B cell (primary cell): ENCODE results near the gene PRELID2. TPM values are rescaled to one million over a fixed set of nuclear protein-coding genes. Genes with fewer than 3 reads are reported as not detected.

ENCODE experiments used
- ATAC-seq: fragments of 200-7000 bp; cut with Tn5 transposase; one replicate; pipeline ENCODE4 v1.10.0; 2021; ENCODE audit warnings: low read depth, mild to moderate bottlenecking, moderate number of reproducible peaks, moderate library complexity
- CTCF ChIA-PET: fragments of 350-600 bp; sonication (Branson Sonifier 250); formaldehyde crosslinking; loops from one replicate; lab custom pipeline; 2021; ENCODE audit warnings: antibody characterized with exemption, inconsistent platforms; lab: Charles Lee
- POLR2A ChIA-PET: fragments of 350-600 bp; sonication (Branson Sonifier 250); formaldehyde crosslinking; loops from one replicate; lab custom pipeline; 2021; ENCODE audit warnings: antibody characterized with exemption; lab: Charles Lee
- DNase-seq: peaks from one replicate; pipeline ENCODE4 v3.0.0; 2013
- H2AFZ ChIP-seq: 2 replicates; pipeline ENCODE4 v1.6.1; 2012; ENCODE audit warnings: mild to moderate bottlenecking, low read depth, low read length; ENCODE audit not compliant: insufficient read depth, poor library complexity, severe bottlenecking
- H3K27ac ChIP-seq, 2 donors: 1 replicate in 1 of 2; 2 replicates in 1 of 2; pipeline ENCODE4 v1.5.1; 2012 to 2013; ENCODE audit warnings: low read length in 2 of 2, mild to moderate bottlenecking in 2 of 2, moderate library complexity in 1 of 2
- H3K27me3 ChIP-seq, 4 experiments: fragments of 200-600 bp in 1 of 4; sonication (generic) in 1 of 4; replicated peaks in 1 of 4; 1 replicate in 2 of 4; 2 replicates in 2 of 4; pipeline versions ENCODE4 v1.6.1 to v1.7.0; 2013 to 2016; ENCODE audit warnings: low read length in 3 of 4, mild to moderate bottlenecking in 2 of 4, mixed read lengths in 1 of 4, moderate library complexity in 1 of 4; ENCODE audit not compliant: insufficient read depth in 4 of 4, control insufficient read depth in 3 of 4; ENCODE audit errors: control extremely low read depth in 1 of 4
- H3K36me3 ChIP-seq, 2 experiments: replicated peaks in 1 of 2; 1 replicate in 1 of 2; 2 replicates in 1 of 2; pipeline versions ENCODE4 v1.6.1 to v1.7.1; 2013; ENCODE audit warnings: low read length in 1 of 2; ENCODE audit not compliant: insufficient read depth in 2 of 2, control insufficient read depth in 1 of 2; ENCODE audit errors: control extremely low read depth in 1 of 2, extremely low read depth in 1 of 2
- H3K4me1 ChIP-seq, 2 donors: fragments of 200-600 bp in 1 of 2; sonication (generic) in 1 of 2; 1 replicate in 1 of 2; 2 replicates in 1 of 2; pipeline versions ENCODE4 v1.5.1 to v1.6.1; 2013 to 2017; ENCODE audit warnings: low read length in 2 of 2; ENCODE audit not compliant: control insufficient read depth in 2 of 2, insufficient read depth in 2 of 2
- H3K4me2 ChIP-seq: replicated peaks from 2 replicates; pipeline ENCODE3; 2012; ENCODE audit warnings: mild to moderate bottlenecking, low read depth, low read length; ENCODE audit not compliant: poor library complexity, severe bottlenecking
- H3K4me3 ChIP-seq, 5 experiments: fragments of 200-600 bp in 1 of 5; sonication (generic) in 1 of 5; 1 replicate in 3 of 5; 2 replicates in 2 of 5; pipeline versions ENCODE4 v1.5.1 to v1.7.0; 2011 to 2016; ENCODE audit warnings: low read length in 4 of 5, mild to moderate bottlenecking in 4 of 5, low read depth in 2 of 5, control low read depth in 1 of 5, moderate library complexity in 1 of 5; ENCODE audit not compliant: insufficient read depth in 1 of 5; ENCODE audit errors: control extremely low read depth in 1 of 5, extremely low read depth in 1 of 5
- H3K79me2 ChIP-seq: fragments of 200-600 bp; sonication (generic); one replicate; pipeline ENCODE4 v1.6.0; 2016; ENCODE audit warnings: low read length; ENCODE audit not compliant: control insufficient read depth, insufficient read depth
- H3K9ac ChIP-seq: fragments of 200-600 bp; sonication (generic); 2 replicates; pipeline ENCODE4 v1.6.1; 2017; ENCODE audit warnings: mild to moderate bottlenecking, low read length, moderate library complexity
- H3K9me3 ChIP-seq, 3 donors: one replicate each; pipeline versions ENCODE4 v1.6.1 to v1.7.1; 2013; ENCODE audit warnings: low read length in 2 of 3; ENCODE audit not compliant: control insufficient read depth in 2 of 3, insufficient read depth in 1 of 3; ENCODE audit errors: control extremely low read depth in 1 of 3
- H4K20me1 ChIP-seq: 2 replicates; pipeline ENCODE4 v1.6.0; 2012; ENCODE audit warnings: mild to moderate bottlenecking, low read length; ENCODE audit not compliant: insufficient read depth, control insufficient read depth, poor library complexity, severe bottlenecking
- H3K27ac Mint-ChIP-seq: one replicate; pipeline ENCODE4 v1.8.0; 2021; ENCODE audit warnings: mixed read lengths
- H3K27me3 Mint-ChIP-seq: one replicate; pipeline ENCODE4 v1.8.0; 2021; ENCODE audit warnings: mixed read lengths
- H3K4me1 Mint-ChIP-seq: one replicate; pipeline ENCODE4 v1.8.0; 2021; ENCODE audit warnings: mixed read lengths
- H3K4me3 Mint-ChIP-seq: one replicate; pipeline ENCODE4 v1.8.0; 2021; ENCODE audit warnings: mixed read lengths
- H3K9me3 Mint-ChIP-seq: one replicate; pipeline ENCODE4 v1.8.0; 2022; ENCODE audit warnings: mixed read lengths; ENCODE audit not compliant: insufficient read depth
- EZH2 ChIP-seq: IDR thresholded peaks from 2 replicates; pipeline ENCODE4 v1.6.1; 2012; ENCODE audit warnings: borderline replicate concordance, low read depth, mild to moderate bottlenecking, moderate library complexity, low read length; ENCODE audit not compliant: insufficient read depth, poor library complexity, severe bottlenecking
- WGBS: methylation state at CpG from one replicate; pipeline ENCODE4 v1.1.5; 2013; ENCODE audit warnings: missing lambda C conversion rate; ENCODE audit not compliant: insufficient coverage; 5-methylcytosine and 5-hydroxymethylcytosine counted together
- intact Hi-C: fragments of 100-400 bp; cut with micrococcal nuclease; formaldehyde crosslinking; loops from one replicate; pipeline ENCODE4 v1.10.0; 2022
- polyA plus RNA-seq: library from polyadenylated mRNA; depleted of rRNA; stranded (reverse); fragments of >200 nt; gene quantifications from 2 replicates; pipeline ENCODE4 v1.2.3, GENCODE V29; 2012
- total RNA-seq, 2 donors: library from RNA; stranded (reverse); fragments of 120-200 nt in 1 of 2; gene quantifications; 1 replicate in 1 of 2; 2 replicates in 1 of 2; pipeline versions ENCODE4 v1.2.3 to v1.2.4, GENCODE V29; 2013 to 2022
- TF ChIP-seq, protein P1 (sequence below): fragments of 200-600 bp; IDR thresholded peaks from one replicate; pipeline ENCODE4 v1.8.0; 2022; ENCODE audit warnings: antibody characterized with exemption, mild to moderate bottlenecking

PRELID2 gene
- total and polyA plus RNA-seq, 2 donors (not counting 1 experiment from before 2014, with no cell fraction given), result 0.63 to 2.7 TPM

DNA sequence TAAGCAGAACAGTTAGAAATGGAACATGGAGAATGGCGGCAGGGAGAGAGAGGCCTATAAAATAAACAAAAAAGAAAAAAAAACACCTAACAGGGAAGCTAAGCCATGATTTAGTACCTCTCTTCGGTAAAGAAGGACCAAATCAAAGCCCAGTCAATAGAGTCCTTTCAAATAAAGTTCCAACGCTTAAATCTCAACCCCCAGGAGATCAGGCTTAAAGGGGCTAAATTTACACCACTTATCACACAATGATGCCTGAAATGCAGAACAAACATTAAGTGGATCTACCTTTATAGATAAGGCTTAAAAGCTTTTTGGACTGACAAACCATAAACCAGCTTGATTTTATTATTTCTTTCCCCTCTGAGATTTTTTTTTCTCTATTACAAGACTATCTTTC is 66.3 kb downstream of the PRELID2 start:
- H3K9me3 Mint-ChIP-seq, result peaks cover 3% of the 10 kb centered on the region
- intact Hi-C loops, result no loop called here
- H3K4me2 ChIP-seq, result no peak overlapping the region
- no peaks in the 10 kb centered on the region for H3K4me1 Mint-ChIP-seq
- POLR2A ChIA-PET, result no interaction called here
- CTCF ChIA-PET, result no interaction called here
- H3K27me3 ChIP-seq, result no peaks in the 10 kb centered on the region
- H3K27ac ChIP-seq, result no peak overlapping the region
- H3K4me1 ChIP-seq, result no peaks in the 10 kb centered on the region
- no peaks in the 10 kb centered on the region for H3K79me2 ChIP-seq
- no peaks in the 10 kb centered on the region for H3K36me3 ChIP-seq
- WGBS, result 100% methylated on average over 1 of the region's 3 CpGs
- no peak overlapping the region for H3K9ac ChIP-seq
- no peaks in the 10 kb centered on the region for H3K27me3 Mint-ChIP-seq
- DNase-seq, result no peak
- peaks cover 0 to 5% (median 0%) of the 10 kb centered on the region in 3 donors for H3K9me3 ChIP-seq
- no peak overlapping the region for H3K4me3 ChIP-seq
- ATAC-seq, result no peak
- H3K4me3 Mint-ChIP-seq, result no peak overlapping the region
- no peak for TF ChIP-seq EZH2
- TF ChIP-seq, protein P1, sequence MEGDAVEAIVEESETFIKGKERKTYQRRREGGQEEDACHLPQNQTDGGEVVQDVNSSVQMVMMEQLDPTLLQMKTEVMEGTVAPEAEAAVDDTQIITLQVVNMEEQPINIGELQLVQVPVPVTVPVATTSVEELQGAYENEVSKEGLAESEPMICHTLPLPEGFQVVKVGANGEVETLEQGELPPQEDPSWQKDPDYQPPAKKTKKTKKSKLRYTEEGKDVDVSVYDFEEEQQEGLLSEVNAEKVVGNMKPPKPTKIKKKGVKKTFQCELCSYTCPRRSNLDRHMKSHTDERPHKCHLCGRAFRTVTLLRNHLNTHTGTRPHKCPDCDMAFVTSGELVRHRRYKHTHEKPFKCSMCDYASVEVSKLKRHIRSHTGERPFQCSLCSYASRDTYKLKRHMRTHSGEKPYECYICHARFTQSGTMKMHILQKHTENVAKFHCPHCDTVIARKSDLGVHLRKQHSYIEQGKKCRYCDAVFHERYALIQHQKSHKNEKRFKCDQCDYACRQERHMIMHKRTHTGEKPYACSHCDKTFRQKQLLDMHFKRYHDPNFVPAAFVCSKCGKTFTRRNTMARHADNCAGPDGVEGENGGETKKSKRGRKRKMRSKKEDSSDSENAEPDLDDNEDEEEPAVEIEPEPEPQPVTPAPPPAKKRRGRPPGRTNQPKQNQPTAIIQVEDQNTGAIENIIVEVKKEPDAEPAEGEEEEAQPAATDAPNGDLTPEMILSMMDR, result no peak
- no peak overlapping the region for H3K27ac Mint-ChIP-seq
- H2AFZ ChIP-seq, result no peak overlapping the region
- no peaks in the 10 kb centered on the region for H4K20me1 ChIP-seq

DNA sequence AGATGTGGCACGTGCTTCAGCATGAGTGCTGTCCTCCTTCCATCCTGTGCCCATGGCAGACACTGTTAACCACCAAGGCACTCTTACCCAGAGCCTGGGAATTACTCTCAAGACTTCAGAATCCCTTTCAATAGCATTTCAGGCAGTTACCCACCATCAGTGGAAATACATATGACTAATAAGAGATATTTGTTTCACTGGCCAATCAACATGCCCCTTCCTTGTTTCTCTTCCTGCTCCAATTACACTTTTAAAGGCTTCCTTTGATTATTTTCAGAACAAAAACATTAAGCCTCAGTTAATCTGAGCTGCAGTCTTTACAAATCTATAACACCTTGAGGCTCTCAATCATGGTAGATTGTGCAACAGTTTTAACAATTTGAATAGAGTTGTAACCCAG is 70.8 kb downstream of the PRELID2 start:
- ChIA-PET CTCF (no interaction called here), POLR2A (no interaction called here)
- Histone ChIP-seq H3K27me3 (no peaks in the 10 kb centered on the region), H4K20me1 (no peaks in the 10 kb centered on the region), H3K4me3 (no peak overlapping the region), H3K4me2 (no peak overlapping the region), H3K9ac (no peak overlapping the region), H2AFZ (no peak overlapping the region), H3K27ac (no peak overlapping the region), H3K79me2 (no peaks in the 10 kb centered on the region), H3K9me3 (peaks cover 0 to 5% (median 0%) of the 10 kb centered on the region in 3 donors), H3K4me1 (no peaks in the 10 kb centered on the region), H3K36me3 (no peaks in the 10 kb centered on the region)
- H3K27ac Mint-ChIP-seq, result no peak overlapping the region
- H3K9me3 Mint-ChIP-seq, result peaks cover 3% of the 10 kb centered on the region
- no peaks in the 10 kb centered on the region for H3K4me1 Mint-ChIP-seq
- DNase-seq, result no peak
- ATAC-seq, result no peak
- intact Hi-C loops, result no loop called here
- H3K27me3 Mint-ChIP-seq, result no peaks in the 10 kb centered on the region
- TF ChIP-seq EZH2, result no peak
- TF ChIP-seq, protein P1, result no peak
- no peak overlapping the region for H3K4me3 Mint-ChIP-seq
- 86% methylated on average over 1 of the region's 1 CpG for WGBS
